ENCODE measurements around the gene FOXJ3.

Gene FOXJ3

DNA sequence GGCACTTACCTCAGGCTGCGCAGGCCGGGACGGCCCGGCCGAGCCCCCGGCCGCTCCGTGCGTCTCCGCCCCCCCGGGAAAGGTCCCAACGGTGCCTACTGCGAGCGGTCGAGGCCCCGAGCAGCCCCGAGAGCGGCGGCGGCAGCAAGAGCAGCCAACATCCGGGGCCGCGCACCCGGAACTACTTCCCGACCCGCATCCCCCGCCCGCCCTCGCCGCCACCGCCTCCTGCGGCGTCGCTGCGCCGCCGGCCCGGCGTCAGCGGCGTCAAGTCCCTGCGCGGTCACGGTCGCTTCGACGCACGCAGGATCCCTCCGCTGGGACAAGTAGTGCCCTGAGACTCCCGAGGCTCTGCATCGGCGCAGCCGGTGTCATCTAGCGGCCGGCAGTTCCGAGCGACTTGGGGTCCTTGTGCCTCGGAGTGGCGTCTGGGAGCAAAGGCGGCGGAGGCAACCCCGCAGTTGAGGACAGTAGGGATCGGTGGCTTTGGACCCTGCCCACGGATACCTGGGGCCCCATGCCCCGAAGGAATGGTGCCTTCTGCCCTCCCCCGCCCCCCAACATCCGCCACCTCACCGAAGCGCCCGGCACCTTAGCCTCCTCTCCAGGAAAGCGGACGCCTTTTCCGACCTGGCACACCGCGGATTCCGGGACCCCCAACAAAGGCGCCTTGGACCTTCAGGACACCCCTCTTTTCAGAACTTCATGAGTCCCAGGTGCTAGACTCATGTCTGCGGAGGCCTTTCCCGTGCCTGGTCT lies at the start of gene FOXJ3:
Gene FOXJ3, minus strand, starts transcription at position 186 of the 759 bp plus-strand sequence. CDS start 24,142 bp downstream, outside the sequence.
- peak; percentile 86 for DNase-seq

DNA sequence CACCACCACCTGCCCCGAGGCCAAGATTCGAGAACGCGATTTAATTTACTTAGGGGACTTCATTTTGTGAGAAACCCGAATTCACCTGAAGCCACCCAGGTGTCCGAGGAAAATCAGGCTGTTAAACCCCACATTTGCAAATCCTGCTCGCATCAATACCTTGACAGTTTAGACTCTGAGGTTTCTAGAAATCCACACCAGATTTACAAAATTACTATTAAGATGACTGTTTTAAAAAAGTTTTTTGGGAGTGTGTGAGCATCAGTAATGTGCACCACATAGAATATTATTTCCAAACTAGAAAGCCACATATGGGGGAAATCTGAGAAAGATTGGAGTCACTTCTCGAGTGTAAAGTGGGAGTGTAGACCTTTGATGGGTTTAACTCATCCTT lies 46.2 kb upstream of the FOXJ3 start:
- DNase-seq: no peak

DNA sequence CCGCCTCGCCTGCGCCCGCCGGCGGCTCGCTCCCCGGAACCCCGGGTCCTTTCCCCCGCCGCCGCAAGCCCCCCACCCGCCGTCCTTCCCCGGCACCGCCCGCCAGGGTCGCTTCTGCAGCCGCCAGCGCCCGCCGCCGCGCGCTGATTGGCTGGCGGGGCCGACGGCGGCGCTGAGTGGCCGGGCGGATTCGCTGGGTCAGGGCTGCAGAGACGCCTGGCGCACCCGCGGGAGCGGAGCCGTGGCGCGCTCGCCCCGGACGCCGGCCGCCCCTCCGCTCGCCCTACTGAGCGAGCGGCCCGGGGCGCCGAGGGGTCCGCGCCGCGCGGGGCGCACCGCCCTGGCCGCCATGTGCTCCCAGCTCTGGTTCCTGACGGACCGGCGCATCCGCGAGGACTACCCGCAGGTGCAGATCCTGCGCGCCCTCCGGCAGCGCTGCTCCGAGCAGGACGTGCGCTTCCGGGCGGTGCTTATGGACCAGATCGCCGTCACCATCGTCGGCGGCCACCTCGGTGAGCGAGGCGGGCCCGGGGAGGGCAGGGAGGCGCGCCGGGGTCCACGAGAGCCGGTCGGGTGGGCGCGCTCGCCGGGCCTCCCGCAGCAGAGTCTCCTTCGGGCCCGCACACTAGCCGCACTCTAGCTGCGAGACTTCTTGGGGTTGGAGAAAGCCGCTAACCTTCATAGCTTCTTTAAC lies 45.7 kb upstream of the FOXJ3 start, which contains the start of gene RIMKLA:
Gene RIMKLA, plus strand, starts transcription at position 207 of the 694 bp plus-strand sequence. Its CDS starts 143 bp downstream, at position 350.
- DNase-seq: no peak

DNA sequence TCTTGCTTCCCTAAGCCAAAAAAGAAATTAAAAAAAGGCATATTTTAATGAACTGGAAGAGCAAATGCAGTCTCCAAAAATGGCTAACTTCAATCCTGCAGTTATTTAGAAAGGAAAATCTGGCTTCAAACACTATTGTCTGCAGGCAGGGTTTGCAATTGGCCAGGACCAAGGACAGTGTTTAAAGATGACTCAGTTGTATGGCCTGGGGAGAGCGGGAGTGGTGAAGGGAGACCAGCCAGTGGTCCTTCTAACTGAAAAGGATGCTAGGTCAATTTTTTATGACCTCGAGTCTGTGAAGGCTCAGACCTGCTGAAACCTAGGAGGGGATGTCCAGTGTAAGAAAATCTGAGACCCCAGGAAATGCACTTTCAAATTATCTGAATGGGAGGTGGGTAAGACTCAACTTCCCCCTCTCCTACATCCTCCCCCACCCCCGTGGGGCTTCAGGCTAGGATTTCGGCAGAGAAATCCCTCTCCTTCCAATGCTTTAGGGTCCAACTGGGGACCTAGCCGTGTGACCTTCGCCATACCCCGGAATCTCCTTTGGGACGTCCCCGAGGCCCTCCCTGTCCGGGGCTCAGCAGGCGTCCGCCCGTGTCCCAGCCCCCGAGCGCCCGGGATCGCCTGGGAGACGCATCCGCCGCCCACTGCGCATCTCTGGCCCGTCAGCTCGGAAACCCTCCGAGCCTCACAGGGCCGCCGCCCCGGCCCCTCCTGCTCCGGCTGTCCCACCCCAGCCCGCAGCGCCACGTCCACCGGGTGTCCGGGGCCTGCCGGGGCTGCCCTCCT lies 45.0 kb upstream of the FOXJ3 start:
- no peak for DNase-seq

DNA sequence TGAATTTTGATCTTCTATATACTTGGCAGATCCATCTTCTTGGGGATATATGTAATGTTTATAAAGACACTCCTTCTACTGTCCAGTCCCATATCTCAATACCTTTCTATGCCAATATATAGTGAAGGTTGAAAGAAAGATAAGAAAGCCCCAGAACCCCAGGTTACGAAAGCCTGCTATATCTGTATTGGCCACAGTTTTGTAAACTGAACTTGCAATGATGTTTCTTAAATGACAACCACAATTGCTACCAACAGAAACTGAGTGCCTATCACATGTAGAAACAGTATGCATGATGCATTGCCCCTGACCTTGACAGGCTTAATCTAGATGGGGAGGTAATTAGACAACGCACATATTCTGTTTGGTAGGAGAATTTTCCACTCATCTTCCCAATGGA lies 37.8 kb upstream of the FOXJ3 start:
- no peak for DNase-seq

DNA sequence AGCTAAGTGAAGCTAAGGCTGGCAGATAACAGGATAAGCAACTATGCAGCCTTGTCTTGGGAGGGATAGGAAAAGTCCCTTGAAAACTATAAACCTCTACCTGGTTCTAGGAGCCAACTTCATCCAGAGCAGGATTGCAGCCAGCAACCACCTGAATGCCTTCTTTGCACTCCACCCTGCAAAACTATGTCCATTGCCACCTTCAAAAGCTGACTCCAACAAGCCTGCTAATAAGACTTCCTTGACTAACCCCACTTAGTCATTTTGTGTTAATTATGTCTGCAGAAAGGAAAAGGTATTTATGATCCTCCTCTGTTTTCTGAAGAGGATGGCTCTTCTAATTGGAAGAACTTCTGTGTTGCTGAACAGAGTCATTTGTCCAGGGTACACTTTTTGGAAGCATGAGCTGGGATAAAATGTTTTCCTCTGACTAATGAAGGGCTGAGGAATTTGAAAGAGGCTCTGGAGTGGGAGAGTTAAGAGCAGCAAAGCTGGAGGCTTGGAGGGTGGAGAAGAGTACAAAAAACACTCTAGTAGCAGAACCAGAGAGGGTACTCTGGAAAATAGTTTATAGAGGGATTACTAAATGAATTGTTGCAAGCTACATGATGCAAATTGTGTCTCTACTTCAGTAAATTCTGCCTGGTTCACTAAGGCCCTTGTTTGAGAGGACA lies 36.0 kb upstream of the FOXJ3 start:
- DNase-seq: no peak

DNA sequence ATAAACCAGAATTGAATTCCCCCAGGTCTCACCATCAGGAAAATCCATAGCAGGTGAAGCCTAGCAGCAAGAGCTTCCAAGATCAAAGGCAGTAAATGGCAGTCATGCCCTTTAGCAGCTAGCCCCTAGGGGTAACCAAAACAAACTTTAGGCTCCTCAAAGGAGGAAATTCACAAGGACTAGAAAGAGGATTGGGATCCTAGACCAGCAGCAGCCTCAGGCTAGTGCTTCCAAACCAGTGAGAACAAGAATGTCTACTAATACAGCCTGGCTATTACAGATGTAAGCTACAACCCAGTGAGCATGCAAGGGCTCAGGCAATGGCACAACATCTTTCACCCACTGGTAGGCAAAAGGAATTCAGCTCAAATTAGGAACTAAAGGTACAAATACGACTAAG lies 34.4 kb upstream of the FOXJ3 start:
- no peak for DNase-seq

DNA sequence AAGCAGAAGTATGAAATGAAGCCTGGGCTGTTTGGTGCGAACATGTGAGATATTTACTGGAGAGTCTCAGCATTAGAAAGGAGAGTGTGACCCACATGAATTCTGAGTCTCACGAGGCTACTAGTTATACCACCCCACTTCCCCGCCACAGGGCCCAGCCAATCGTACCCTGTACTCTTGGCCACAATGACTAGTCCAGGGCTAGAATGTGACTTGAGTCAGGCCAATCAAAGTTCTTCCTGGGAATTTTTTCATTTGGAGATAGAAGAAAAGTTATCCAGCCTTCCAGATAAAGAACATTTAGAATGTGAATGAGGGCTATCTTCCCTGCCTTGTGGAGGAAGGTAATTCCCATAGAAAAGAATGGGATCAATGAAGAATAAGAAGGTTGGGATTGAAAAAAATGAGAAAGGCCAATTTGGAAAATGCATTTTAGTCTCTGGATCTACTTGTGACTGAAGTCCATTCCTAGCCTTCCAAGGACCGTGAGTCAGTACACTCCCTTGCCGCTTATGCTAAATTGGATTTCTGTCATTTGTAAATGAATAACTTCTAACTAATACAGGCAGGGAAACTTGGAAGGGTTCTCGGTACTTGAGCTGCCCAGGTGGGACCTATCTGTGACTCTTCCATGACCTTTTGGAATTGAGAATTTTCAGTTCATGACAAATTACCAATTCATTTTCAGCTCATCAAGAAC lies 33.2 kb upstream of the FOXJ3 start:
- DNase-seq: no peak

DNA sequence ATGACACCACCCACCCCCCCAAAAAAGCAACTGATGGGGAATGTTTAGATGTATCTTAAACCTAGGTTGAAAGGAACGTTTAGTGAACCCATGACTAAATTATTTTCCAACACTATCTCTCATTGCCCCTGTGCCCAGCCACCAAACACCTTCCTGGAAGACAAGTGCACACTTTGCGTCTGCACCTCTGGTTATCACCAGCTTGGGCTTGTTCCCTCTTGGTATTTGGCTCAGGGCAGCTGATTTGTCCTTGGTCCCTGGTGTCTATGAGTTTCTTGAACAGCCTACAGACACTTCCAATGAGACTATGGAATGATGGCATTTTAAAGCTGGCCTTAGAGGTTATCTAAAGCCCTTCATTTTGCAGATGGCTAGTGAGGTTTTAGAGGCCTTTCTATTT lies 30.1 kb upstream of the FOXJ3 start:
- no peak for DNase-seq

DNA sequence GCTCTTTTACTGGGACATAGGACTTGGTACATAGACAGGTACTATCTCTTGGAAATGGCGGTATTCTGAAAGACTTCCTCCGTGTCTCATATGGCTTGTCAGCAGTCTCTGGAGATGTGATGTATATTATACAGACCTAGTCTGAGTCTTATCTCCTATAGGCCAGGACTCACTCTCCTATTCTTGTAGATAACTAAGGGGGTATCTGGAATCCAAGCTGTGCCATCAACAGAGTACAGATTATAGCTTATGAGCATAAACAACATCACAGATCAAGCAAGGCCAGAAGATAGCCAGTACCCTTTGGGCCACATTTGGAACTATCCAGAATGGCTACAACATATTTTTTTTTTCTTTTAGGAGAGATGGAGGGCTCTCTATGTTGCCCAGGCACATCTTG lies 29.5 kb upstream of the FOXJ3 start:
- DNase-seq: no peak

DNA sequence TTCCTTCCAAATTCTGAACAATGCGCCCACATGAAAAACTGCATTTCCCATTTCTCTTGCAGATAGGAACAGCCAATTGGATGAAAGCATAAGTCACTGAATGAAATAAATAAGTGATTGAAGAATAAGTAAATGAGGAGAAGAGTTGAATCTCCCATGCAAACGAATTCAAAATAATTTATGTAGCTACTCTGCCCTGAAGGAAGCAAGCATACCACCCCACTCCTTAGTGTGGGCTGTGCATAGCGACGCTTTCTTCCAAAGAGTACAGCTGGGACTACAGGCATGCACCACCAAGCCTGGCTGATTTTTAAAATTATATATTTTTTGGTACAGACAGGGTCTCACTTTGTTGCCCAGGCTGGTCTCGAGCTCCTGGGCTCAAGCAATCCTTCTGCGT lies 29.1 kb upstream of the FOXJ3 start:
- DNase-seq: no peak

DNA sequence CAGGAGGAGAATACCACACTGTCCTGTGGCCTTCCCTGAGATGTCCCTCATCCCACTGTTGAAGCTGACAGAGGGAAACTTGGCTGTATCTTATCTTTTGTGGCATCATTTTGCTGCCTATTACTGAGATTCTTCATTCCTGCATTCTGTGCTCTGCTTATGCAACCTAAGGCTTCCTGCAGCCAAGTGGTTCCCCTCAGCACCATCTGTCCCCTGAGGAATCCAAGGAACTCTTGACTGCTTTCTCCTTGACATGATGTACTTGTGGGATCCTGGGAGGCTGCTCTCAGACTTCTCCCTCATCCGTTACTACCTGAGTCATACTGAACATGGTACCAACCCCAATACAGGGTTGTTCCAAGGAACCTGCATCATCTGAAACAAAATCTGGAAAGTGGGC lies 24.4 kb upstream of the FOXJ3 start:
- DNase-seq: no peak

DNA sequence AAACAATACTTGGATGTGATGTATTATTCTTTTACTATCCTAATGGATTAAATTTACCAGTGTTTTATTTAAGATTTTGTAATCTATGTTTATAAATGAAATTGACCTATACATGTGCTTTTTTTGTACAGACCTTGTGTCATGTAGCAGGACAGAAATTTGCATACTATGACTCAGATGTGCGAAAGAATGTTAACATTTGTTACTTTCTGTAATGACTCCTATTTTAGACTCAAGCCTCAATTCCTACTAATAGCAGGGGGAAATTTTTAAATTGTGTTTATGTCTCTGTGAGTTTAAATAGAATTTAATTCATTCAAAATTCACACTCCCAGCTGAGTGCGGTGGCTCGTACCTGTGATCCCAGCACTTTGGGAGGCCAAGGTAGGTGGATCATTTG lies 23.8 kb upstream of the FOXJ3 start:
- DNase-seq: no peak

DNA sequence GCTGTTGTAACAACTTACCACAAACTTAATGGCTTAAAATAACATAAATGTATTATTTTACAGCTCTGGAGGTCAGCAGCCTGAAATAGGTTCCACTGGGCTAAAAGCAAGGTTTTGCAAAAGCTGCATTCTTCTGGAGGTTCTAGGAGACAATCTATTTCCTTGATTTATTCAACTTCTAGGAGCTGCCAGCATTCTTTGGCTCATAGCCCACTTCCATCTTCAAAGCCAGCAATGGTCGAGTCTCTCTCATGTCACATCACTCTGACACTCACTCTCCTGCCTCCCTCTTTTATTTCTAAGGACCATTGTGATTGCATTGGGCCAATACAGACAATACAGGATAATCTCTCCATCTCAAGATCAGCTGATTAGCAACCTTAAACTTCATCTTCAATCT lies 15.1 kb upstream of the FOXJ3 start:
- DNase-seq: no peak

DNA sequence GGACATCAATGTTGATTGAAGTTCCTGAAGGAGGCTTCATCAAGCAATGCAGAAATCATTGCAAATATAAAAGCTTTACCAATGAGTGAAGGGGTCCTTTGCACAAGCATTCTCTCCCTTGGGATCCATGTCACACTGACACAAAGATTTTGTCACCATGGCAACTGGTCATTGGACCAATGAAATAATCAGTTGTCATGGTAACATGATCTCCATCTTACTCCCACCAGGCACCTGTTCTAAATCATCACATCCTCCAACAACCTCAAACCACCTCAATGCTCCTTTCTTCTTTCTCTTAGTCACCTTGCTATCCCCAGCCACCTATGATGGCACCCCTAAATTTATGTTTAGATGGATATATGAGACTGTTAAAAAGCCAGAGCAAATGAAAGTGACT lies 13.5 kb upstream of the FOXJ3 start:
- no peak for DNase-seq

DNA sequence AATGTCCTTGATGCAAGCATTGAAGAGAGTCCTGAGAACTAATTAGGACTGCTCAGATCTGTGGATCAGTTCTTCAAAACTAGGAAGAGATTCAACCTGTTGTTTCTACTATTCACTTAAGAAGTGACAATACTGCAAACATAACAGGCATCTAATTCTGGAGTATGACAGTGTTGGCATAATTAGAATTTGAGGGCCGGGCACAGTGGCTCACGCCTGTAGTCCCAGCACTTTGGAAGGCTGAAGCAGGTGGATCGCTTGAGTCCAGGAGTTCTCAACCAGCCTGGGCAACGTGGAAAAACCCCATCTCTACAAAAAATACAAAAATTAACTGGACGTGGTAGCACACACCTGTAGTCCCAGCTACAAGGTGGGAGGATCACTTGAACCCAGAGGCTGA lies 8.0 kb upstream of the FOXJ3 start:
- no peak for DNase-seq

DNA sequence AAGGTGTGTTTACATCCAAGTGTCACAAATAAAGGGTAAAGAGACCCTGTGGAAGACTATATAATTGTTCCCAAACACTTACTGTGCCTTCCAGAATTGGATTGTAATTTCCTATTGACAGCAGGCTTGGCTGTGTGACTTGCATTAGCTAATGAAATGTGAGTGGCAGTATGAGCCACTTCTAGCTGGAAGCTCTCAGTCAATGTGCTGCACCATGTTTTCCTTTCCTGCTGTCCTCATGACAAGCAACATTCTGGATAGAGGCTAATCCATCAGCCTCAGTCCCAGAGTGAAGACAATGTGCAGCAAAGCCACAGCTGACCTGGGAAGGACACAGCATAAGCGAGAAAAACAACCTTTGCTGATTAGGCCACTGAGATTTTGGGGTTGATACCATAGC lies 5.9 kb upstream of the FOXJ3 start:
- DNase-seq: no peak

DNA sequence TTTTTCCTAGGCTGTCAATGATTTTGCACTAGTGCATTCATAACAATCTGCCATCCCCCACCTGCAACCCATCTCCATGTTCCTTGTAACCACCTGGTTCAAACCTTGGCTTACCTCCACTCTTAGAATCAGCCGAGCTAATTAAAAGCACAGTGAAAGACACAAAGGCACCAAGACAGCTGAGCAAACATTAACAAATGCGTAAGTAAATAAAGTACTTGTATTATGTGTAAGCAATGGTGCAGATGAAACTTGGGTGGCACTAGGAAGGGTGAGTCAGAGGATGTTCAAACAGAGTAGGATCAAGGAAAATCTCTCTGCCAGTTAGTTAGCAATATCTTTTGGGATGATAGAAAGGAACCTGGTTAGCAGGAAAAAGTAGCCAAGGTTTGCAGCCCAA lies 5.1 kb upstream of the FOXJ3 start:
- DNase-seq: no peak

DNA sequence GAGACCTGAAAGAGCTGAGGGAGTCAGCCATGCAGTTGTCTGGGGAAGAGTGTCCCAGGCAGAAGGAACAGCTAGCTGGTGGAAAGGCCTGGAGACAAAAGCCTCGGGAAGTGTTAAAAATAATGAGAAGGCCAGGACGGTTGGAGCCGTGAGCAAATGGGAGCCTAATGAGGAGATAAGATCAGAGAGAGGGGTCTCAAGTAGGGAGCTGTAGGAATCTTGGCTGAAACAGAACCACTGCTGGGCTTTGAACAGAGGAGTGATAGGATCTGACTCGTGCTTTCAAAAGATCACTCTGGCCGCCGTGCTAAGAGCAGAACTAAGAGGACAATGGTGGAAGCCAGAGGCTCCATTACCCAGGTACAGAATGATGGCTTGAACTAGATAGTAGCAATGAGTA lies 1.9 kb upstream of the FOXJ3 start:
- DNase-seq: no peak

DNA sequence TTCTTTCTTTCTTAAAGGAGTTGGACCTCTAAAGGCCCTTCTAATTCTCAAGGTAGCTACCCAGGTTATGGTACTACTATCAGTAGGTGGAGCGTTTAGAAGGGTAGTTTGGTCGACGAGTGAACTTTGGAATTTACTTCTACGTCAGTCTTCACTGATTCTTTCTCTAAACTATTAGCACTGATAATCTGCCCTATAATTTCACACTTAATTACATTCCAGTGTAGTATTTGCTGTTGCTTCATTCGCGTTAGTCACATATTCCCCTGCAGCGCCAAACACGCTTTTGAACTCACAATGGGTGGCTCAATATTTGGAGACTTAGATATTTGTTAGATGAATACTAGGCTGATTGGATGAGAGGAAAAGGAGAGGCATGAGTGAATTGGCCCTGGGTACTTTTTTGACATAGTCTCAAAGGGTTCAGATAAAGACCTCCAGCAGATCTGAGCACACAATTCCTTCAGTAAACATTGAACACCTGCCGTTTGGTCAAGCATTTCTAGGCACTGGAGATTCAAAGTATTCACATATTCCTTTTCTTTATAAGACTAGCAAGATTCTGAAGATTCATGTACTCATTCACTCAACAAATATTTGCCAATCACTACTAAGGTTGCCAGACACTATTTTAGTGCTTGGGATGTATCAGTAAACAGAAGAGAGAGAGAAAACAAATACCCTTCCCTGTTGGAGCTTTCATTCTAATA lies 929 bp upstream of the FOXJ3 start:
- no peak for DNase-seq

DNA sequence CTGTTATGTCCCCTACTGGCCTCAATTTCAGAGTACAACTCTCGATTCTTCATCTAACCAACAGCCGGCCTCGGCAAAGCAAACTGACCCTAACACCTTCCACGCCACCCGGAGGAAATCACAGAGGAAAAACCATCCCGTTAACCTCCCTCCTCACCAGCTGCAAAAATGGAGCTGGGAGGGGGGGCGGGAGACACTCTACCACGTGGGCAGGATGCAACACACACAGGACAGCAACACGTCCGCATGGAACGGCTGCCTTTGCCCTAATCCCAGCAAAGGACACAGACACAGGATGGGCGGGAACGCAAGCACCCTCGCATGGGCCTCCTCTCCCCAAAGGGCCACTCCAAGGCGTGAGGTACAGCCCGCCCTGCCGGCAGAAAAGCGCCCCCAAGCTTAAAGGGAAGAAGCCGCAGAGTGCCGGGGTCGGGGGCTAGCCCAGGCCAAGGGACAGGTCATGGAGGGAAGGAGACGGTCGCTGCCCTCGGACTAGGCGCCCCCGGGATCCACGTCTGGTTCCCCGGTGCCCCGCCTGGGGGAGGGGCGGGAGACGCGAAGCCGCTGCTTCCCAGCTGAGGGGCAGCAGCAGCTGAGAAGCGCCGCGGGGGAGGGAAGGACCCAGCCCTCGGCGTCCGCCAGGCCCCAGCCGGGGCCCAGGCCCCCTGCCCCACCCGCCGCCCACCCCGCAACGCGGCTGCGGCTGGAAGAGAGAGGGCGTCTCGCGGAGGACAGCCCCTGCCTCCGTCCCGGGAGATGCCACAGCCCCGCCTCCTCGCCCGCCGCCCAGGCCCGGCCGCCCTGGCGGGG lies 590 bp downstream of the FOXJ3 start:
- no peak for DNase-seq
